Astrocyte of the cerebellum (primary cell): ENCODE data around the gene KRT39.

Experiments
- DNase-seq: peaks from one replicate; pipeline ENCODE4 v3.0.0-alpha.2; 2011; ENCODE audit warnings: low read depth
- H3K4me3 ChIP-seq: 2 replicates; pipeline ENCODE4 v1.5.1; 2011; ENCODE audit warnings: mild to moderate bottlenecking, low read depth, low read length, moderate library complexity
- in situ Hi-C: cut with HindIII; loops from 2 replicates; pipeline ENCODE4 v1.10.0; 2017; ENCODE audit warnings: low sequenced_read_pairs
- TF ChIP-seq, protein P1 (sequence below): IDR thresholded peaks from 2 replicates; pipeline ENCODE4 v1.5.1; 2012; ENCODE audit warnings: low read length, low read depth, moderate library complexity, mild to moderate bottlenecking; ENCODE audit errors: missing control alignments

Gene KRT39

DNA sequence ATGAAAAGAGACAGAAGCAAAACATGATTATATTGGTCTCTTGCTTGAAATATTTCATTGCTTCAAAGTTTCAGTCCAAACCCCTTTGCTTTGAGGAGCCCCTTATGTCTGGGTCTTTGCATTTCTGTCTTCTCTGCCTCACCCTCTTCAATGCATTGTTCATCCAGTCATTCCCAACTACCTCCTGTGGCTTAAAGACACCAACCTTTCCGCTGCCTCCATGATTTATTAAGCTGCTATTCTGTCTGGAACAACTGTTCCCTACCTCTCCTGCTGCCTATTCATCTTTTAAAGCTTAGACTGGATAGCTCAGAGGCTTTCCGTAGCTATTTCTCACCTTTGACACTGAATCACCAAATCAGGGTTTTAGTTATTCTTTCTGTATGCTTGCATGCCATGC lies 30.6 kb upstream of the KRT39 start:
- no peak overlapping the region for H3K4me3 ChIP-seq
- TF ChIP-seq, protein P1, sequence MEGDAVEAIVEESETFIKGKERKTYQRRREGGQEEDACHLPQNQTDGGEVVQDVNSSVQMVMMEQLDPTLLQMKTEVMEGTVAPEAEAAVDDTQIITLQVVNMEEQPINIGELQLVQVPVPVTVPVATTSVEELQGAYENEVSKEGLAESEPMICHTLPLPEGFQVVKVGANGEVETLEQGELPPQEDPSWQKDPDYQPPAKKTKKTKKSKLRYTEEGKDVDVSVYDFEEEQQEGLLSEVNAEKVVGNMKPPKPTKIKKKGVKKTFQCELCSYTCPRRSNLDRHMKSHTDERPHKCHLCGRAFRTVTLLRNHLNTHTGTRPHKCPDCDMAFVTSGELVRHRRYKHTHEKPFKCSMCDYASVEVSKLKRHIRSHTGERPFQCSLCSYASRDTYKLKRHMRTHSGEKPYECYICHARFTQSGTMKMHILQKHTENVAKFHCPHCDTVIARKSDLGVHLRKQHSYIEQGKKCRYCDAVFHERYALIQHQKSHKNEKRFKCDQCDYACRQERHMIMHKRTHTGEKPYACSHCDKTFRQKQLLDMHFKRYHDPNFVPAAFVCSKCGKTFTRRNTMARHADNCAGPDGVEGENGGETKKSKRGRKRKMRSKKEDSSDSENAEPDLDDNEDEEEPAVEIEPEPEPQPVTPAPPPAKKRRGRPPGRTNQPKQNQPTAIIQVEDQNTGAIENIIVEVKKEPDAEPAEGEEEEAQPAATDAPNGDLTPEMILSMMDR, result no peak
- DNase-seq, result no peak
- in situ Hi-C loops, result no loop called here

DNA sequence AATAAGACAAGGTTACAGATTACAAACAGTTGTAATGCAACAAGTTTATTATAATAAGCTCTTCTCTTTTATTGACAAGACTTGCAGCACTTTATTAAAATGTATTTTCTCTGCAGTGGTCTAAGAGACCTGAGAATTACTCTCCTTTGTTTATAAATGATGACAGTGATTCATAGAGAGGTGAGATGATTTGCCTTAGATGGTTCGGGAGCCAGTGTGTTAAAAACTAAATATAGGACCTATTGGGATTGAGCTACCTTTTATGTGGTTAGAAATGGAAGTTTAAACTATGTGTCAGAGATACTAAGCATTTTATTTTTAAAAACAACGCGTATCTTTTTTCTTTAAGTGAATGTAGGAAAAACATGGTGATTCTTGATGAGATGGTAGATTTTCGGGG lies 30.1 kb upstream of the KRT39 start:
- in situ Hi-C loops, result no loop called here
- no peak overlapping the region for H3K4me3 ChIP-seq
- DNase-seq, result no peak
- TF ChIP-seq, protein P1, result no peak

DNA sequence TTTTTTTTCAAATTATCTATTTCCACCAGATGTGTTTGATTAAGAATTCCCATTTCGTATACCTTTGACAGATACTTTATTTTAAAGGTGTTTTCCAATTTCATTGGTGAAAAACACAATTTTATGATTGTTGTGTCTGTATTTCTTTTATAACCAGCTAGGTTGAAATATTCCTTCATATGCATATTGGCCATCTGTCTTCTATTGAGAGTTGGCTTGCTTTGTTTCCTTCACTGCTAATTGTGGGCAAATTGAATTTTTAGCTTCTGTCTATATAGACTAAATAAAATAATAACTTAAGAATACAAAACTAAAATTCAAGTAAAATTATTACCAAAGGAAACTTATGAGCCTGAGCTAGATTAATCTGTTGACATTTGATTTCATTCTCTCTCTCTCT lies 28.4 kb upstream of the KRT39 start:
- in situ Hi-C loops, result no loop called here
- DNase-seq, result no peak
- H3K4me3 ChIP-seq, result no peak overlapping the region
- TF ChIP-seq, protein P1, result no peak

DNA sequence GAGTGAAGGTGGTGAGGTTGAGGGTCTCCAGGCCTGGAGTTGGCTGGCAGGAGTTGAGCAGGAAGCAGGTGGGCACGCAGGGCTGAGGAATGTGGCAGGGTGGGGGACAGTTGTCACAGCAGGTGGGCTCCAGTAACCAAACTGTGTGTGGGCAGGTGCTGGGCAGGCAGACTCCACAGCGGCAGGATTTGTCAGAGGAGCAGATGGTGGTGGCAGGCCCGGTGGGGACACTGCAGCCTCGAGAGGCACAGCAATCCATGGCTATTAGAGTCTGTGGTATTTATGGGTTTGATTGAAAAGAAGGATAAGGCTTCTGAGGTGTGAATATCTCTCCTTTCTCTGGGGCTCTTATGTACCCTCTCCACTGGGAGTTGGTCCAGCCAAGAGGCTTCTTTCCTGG lies 27.1 kb upstream of the KRT39 start, which contains the start of gene KRTAP3-3:
KRTAP3-3 (minus strand) TSS at position 326 of the 400 bp plus-strand sequence; CDS start at position 259, 67 bp downstream.
- in situ Hi-C loops, result no loop called here
- TF ChIP-seq, protein P1, result no peak
- no peak for DNase-seq
- H3K4me3 ChIP-seq, result no peak within 1 kb of the TSS

DNA sequence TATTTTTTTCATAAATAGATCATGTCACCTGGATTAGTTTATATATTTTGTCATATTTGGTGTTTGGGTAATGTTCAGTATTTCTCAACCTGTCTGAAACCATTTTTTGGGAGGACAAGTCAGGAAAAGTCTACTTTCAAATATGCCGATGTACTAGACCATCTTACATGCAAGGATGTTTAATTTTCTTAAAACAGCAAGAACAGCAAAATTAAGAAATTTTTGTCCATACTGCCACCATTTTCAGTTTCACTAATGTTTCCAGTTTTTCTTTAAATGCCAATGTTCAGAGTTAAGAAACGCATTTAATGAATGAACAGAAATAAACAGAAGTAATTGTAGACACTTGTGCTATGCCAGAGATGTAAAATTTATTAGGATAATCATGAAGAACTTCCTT lies 26.3 kb upstream of the KRT39 start:
- TF ChIP-seq, protein P1, result no peak
- in situ Hi-C loops, result no loop called here
- H3K4me3 ChIP-seq, result no peak overlapping the region
- no peak for DNase-seq

DNA sequence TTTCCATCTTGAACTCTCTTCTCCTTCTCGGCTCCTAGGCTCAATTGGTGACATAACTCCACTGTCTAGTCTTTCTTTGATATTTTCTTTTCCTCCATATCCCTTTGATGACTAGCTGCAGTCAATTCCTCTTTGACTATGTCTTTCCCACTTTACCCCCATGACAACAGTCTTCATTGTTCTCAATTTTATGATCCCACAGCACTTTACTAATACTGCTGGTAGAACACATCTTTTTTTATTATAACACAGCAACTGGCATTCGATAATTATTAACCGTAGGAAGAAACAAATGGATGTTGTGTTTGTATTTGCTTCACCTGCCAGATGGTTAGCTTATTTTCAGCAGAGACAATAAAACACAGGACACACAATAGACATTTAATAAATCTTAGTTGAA lies 25.9 kb upstream of the KRT39 start:
- DNase-seq, result no peak
- in situ Hi-C loops, result no loop called here
- TF ChIP-seq, protein P1, result no peak
- no peak overlapping the region for H3K4me3 ChIP-seq

DNA sequence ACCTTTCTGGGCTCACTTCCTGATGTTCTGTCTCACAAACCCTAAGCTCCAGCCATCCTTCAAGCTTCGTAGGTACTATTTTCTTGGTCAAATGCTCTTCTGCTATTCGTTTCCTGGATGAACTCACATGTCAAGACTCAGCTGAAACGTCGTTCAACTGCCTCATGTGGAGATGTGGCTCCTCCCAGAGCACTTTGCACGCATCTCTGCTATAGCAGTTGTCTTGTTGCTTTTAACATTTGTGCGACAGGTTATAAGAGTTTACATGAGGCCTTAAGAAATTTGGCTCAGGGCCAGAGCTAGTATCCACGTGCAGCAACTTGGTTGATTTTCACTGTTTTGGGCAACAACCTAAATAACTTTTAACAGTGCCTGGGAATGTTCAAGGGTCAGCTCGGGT lies 20.2 kb upstream of the KRT39 start:
- DNase-seq, result no peak
- TF ChIP-seq, protein P1, result no peak
- in situ Hi-C loops, result no loop called here
- no peak overlapping the region for H3K4me3 ChIP-seq
